ENCODE results near the gene FRAT2.

- TF ChIP-seq POLR2A (IDR thresholded peaks at IDR 0.05): no peak
- no peak for TF ChIP-seq CTCF (IDR thresholded peaks at IDR 0.05)
Measured at GRCh38 chr10:97362310-97363033, 27.9 kb upstream of the FRAT2 start.

Measured in breast epithelium (tissue), 3 donors.